AML-193 (cell line): ENCODE measurements around the gene VPS35.
"Not testable (repeated sequence)": the region's sequence is repeated elsewhere in the genome, so short reads cannot be mapped to it uniquely, and the experiment has no call there.

Experiments
- DNase-seq, 2 experiments: peaks; one replicate each; lab custom pipeline; 2025; lab: John Stamatoyannopoulos, UW

Gene VPS35

GRCh38 chr16:46658925-46659324, 30.1 kb downstream of the VPS35 start:
- peak; percentile 94 to 96 for DNase-seq

DNA sequence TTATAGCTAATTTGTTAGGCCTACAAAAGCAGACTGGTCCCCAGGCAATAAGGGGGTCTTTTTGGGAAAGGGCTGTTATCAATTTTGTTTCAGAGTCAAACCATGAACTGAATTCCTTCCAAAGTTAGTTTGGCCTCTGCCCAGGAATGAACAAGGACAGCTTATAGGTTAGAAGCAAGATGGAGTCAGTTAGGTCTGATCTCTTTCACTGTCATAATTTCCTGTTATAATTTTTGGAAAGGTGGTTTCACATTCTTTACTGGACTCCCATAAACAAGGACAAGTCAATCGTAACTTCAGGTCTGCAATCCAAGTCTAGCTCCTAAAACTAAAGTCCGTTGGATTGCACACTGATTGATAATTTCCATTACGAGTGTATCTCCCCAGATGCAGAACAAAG, 37.7 kb downstream of the VPS35 start:
- DNase-seq, result no peak

GRCh38 chr16:46650254-46650623, 38.7 kb downstream of the VPS35 start:
- DNase-seq, result no peak

DNA sequence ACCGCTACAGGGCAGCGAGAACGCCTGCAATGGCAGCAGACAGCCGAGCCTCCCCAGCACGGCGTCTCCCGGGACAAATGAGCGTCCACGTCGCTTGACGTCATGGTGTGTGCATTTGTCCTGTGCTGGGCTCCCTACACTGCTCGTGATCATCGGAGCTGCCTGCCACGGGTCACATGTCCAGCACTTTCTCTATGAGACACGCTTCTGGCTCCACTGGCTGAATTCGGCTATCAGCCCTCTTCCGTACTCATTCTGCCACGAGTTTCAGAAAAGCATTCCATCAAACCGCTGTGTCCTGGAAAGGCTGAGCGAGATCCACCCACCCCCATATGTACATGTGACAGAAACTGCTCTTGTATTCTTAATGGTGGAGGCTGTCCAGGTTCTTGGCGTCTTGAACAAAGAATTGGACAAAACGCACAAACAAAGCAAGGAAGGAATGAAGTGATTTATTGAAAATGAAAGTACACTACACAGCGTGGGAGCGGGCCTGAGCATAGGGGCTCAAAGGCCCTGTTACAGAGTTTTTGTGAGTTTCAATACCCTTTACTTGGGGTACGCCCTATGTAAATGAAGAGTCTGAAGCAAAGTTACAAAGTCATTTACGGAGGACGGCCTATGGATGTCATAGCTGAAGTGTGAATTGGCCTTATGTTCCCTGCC, 39.3 kb downstream of the VPS35 start:
- no peak for DNase-seq

GRCh38 chr16:46648656-46649055, 40.3 kb downstream of the VPS35 start:
- DNase-seq, result no peak

DNA sequence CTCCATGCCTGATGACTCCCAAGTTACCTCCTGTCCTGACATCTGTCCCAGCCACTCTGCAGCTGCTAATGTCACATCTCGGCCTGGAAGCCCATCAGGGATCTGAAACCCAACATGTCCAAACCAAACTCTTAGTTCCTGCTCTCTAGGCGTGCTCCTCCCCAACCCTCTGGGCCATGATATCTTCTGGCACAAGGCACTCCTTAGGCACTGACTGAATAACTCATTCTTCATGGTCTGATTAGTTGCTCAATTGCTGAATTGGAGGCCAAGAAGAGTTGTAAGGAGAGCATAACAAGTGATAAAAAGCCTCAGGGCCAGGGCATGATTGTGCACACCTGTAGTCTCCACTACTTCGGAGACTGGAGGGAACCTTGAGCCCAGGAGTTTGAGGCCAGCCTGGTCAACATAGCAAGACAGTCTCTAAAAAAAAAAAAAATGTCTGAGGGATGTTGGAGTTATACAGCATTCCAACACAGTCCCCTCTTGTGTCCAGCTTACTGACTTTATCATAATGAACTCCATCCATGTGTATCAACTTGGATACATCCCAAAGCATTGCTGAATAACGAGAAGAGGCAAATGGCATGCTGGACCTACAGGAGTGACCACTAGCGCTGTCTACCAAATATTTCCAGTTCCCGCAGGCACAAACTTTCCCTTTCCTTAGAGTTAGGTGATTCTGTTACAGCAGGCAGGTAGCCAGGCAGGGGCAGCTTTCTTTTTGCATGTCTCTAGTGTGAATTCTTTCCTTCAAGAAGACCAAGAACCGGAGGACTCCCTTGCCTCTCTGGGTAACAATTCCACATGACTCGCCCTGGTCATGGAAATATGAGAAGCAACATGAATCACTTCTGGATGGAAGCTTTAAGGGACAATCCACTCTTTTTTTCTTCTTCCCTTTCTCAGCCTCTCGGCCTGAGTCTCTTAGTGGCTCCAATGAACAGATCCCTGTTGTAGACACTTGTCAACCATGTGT, 49.7 kb downstream of the VPS35 start:
- no peak for DNase-seq

DNA sequence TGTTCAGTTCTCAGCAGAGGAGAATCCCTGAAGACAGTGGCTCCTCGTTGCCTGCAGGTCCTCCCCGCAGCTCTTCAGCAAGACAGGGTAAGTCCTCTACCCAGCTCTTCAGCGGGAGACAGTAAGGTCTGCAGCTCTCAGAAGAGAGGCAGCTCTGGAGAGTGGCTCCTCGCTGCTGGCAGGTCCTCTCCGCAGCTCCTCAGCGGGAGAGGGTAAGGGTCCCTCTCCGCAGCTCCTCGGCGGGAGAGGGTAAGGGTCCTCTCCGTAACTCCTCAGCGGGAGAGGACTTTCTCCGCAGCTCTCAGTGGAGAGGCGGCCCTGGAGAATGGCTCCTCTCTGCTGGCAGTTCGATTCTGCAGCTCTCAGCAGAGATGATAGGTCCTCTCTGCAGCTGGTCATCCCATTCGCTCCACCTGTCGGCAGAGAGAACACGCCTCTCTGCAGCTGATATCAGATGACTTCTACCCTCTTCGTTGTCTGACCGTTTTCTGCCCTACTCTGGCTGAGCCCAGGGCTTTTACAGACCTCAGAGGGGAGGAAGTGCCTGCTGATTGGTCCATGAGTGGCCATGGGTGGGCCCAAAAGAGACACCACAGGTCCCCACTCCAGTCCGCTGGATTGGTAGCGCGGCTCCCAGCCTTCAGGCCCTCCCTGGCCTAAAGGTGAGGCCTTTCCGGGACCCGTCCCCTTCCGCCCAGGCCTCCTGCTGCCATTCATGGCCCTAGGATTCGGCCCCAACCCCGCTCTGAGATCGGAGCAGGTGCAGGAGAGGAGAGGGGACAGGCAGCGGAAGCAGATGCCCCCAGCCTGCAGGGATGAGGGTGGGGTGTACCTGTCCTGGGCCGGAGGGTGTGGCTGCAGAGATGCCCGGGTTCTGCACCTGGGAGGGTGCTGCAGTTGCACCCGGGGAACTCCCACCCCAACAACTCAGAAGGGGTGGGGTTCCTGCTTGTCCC, 55.9 kb downstream of the VPS35 start:
- no peak for DNase-seq

- DNase-seq, result peak in 1 of 2 experiments; percentile 22
Measured at GRCh38 chr16:46629331-46630219, 59.4 kb downstream of the VPS35 start.

DNA sequence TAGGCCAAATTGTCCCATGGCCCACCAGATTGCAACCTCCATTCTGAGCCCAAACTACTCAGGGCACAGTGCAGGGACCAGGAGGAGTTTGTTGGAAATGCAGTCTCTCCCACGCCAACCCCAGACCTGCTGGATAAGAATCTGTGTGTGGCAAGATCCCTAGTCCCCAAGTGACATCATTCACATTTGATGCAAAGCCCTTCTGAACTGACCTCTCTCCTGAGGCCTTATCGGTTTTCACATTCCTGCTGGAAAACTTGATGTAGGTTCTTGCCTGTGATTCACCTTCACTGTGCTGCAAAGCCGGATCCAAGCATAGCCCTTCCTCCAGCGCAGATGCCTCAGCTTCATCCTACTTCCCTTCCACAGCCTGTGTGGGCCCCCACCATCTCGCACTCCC, 61.2 kb downstream of the VPS35 start:
- DNase-seq, result no peak

- not testable (repeated sequence) for DNase-seq
Measured at GRCh38 chr16:46626681-46627080, 62.3 kb downstream of the VPS35 start.

- not testable (repeated sequence) for DNase-seq
Measured at GRCh38 chr16:46624862-46625261, 64.1 kb downstream of the VPS35 start.

GRCh38 chr16:46623707-46624106, 65.3 kb downstream of the VPS35 start:
- not testable (repeated sequence) for DNase-seq

GRCh38 chr16:46623246-46623645, 65.7 kb downstream of the VPS35 start:
- not testable (repeated sequence) for DNase-seq

DNA sequence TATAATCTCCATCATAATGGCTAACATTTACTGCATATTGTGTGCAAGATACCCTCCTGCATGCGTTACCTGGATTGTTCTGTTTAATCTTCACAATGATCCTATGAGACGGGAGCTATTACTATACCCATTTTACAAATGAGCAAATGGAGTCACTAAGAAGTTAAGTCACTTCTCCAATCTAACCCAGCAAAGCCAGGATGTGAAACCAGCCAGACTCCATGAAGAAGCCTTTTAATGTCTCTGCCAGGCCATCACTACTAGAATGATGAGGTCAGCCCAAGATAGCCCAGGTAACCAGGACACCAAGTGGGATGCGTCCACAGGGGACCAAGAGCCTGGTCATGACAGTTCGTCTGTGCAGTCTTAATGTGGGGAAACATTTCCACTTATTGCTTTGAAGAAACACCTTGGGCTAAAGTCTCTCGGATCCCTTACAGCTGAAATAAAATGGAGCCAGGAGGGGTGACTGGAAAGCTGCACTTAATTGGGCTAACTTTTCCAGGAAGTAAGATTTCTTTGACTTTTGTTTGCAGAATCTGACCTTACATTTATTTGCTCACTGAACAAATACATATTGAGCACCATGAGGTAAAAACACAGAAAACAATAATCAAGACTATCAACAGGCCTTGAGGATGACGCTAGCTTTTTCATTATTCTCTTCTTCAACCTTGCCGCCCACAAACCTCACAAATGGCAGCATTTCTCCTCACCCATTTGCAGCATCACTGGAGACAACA, 66.9 kb downstream of the VPS35 start:
- no peak for DNase-seq

GRCh38 chr16:46621006-46621933, 67.7 kb downstream of the VPS35 start, which contains the start of gene SHCBP1:
SHCBP1 (minus strand) TSS chr16:46621379; CDS start chr16:46621359, 20 bp downstream.
- peak; percentile 82 to 87 for DNase-seq

DNA sequence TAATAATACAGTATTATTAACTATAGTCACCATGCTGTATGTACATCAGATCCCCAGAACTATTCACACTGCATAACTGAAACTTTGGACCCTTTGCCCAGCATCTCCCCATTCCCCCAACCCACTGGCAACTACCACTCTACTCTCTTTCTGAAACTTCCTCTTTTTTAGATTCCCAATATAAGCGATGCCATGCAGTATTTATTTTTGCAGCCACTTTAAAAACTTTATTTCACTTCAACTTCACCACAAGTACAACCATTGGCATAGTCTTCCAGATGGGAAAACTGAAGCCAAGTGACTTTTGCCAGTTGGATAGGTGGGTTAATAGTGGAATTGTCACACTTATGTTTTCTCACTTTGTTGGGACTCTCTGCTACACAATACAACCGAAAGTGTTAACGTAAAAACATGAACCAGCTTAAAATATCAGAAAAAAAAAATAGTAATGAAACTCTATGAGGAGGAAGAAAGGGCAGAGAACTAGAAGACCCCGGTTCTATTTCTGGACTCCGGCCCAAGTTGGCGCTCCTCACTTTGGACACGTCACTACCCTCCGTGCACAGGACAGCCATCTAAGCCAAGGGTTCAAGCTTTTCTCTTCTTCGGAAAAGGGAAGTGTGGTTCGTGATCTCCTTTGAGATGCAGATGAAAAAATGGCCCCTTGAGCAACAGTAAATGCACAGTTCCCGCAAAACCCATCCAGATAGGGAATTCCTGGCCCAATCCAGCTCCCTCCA, 68.5 kb downstream of the VPS35 start:
- DNase-seq, result peak; percentile 30 to 42

DNA sequence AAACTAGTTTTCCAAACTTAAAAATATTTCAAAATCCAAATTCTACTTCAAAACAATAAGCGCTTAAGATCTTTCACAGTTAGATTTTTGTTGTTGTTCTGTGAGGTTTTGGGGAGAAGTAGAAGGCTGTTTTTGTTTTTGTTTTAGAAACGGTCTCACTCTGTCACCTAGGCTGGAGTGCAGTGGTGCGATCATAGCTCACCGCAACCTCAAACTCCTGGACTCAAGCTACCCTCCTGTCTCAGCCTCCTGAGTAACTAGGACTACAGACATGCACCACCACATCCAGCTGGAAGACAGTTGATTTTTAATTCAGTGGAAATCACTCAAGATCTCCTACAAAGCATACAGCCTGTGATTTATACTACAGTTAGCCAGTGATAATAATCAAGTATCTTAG, 70.5 kb downstream of the VPS35 start:
- DNase-seq, result no peak

DNA sequence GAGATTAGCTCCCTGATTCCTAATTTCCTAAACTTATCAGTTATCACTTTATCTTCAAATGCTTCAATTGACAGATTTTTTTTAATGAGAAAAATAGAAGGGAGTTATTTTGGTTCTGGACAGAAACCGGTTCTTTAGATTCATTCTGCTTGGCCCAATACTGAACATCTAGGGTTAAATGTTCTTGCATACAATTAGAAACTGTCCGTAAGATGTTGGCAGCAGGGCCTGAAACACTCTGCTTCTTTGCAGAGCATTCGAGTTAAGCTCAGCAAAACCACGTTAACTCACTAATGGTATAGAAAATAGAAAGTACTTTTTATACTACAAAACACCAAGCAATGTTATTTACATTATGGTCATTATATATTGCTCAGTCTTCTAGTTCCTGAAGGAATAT, 75.0 kb downstream of the VPS35 start:
- no peak for DNase-seq
